GM23338 (cell line): ENCODE measurements around the gene LCNL1. TPM values are rescaled to one million over a fixed set of nuclear protein-coding genes. Genes with fewer than 3 reads are reported as not detected.

Experiments used
- ATAC-seq: fragments of 200-7000 bp; cut with Tn5 transposase; 3 replicates; pipeline ENCODE4 v1.9.1; 2020
- DNase-seq: peaks from one replicate; pipeline ENCODE4 v3.0.0-alpha.2; 2015; ENCODE audit warnings: low spot score
- H2AFZ ChIP-seq: fragments of 200-600 bp; sonication (generic); 2 replicates; pipeline ENCODE4 v1.8.0; 2016; ENCODE audit warnings: antibody characterized with exemption, mild to moderate bottlenecking, moderate library complexity
- H3F3A ChIP-seq: fragments of 200-600 bp; sonication (generic); replicated peaks from 2 replicates; pipeline ENCODE4 v1.8.0; 2017; ENCODE audit warnings: antibody characterized with exemption, mixed run types, low read depth
- H3K27ac ChIP-seq: fragments of 200-600 bp; sonication (generic); 2 replicates; pipeline ENCODE4 v1.6.1; 2016; ENCODE audit warnings: low read depth
- H3K27me3 ChIP-seq: fragments of 200-600 bp; sonication (generic); 2 replicates; pipeline ENCODE4 v1.8.0; 2016; ENCODE audit warnings: mild to moderate bottlenecking, mixed run types, moderate library complexity; ENCODE audit not compliant: insufficient read depth
- H3K36me3 ChIP-seq: fragments of 200-600 bp; sonication (generic); 2 replicates; pipeline ENCODE4 v1.8.0; 2016; ENCODE audit warnings: mild to moderate bottlenecking; ENCODE audit not compliant: insufficient read depth
- H3K4me1 ChIP-seq: fragments of 200-600 bp; sonication (generic); 2 replicates; pipeline ENCODE4 v1.8.0; 2016; ENCODE audit warnings: mild to moderate bottlenecking, moderate library complexity; ENCODE audit not compliant: insufficient read depth
- H3K4me2 ChIP-seq: fragments of 200-600 bp; sonication (generic); 2 replicates; pipeline ENCODE4 v1.7.1; 2017; ENCODE audit warnings: mixed run types
- H3K4me3 ChIP-seq: fragments of 200-600 bp; sonication (generic); 2 replicates; pipeline ENCODE4 v1.6.1; 2016; ENCODE audit warnings: mixed run types
- H3K79me2 ChIP-seq: fragments of 200-600 bp; sonication (generic); replicated peaks from 2 replicates; pipeline ENCODE4 v1.8.0; 2017; ENCODE audit warnings: mild to moderate bottlenecking; ENCODE audit not compliant: insufficient read depth
- H3K9me2 ChIP-seq: fragments of 200-600 bp; sonication (generic); 2 replicates; pipeline ENCODE4 v1.8.0; 2017; ENCODE audit not compliant: insufficient read depth
- H4K20me1 ChIP-seq: fragments of 200-600 bp; sonication (generic); replicated peaks from 2 replicates; pipeline ENCODE4 v1.8.0; 2017; ENCODE audit warnings: mild to moderate bottlenecking; ENCODE audit not compliant: insufficient read depth
- H3K27ac Mint-ChIP-seq: 2 replicates; pipeline ENCODE4 v1.8.0; 2020; ENCODE audit warnings: inconsistent platforms, mild to moderate bottlenecking, moderate library complexity, mixed read lengths
- H3K27me3 Mint-ChIP-seq: 3 replicates; pipeline ENCODE4 v1.8.0; 2022; ENCODE audit warnings: low read depth, mild to moderate bottlenecking, moderate library complexity, mixed read lengths, inconsistent platforms; ENCODE audit not compliant: insufficient read depth, poor library complexity
- H3K36me3 Mint-ChIP-seq: 3 replicates; pipeline ENCODE4 v1.8.0; 2021; ENCODE audit warnings: low read depth, mild to moderate bottlenecking, inconsistent platforms, moderate library complexity, mixed read lengths
- H3K4me1 Mint-ChIP-seq: 3 replicates; pipeline ENCODE4 v1.8.0; 2020; ENCODE audit warnings: mild to moderate bottlenecking, inconsistent platforms, mixed read lengths
- H3K4me3 Mint-ChIP-seq: 3 replicates; pipeline ENCODE4 v1.8.0; 2021; ENCODE audit warnings: moderate library complexity, mild to moderate bottlenecking, inconsistent platforms, mixed read lengths
- H3K9me3 Mint-ChIP-seq: 3 replicates; pipeline ENCODE4 v1.8.0; 2020; ENCODE audit warnings: moderate library complexity, mild to moderate bottlenecking, inconsistent platforms, mixed read lengths
- JUNB ChIP-seq: IDR thresholded peaks from one replicate; pipeline ENCODE4 v1.6.1; 2016; ENCODE audit warnings: antibody characterized with exemption; ENCODE audit not compliant: unreplicated experiment
- NANOG ChIP-seq: IDR thresholded peaks from 2 replicates; pipeline ENCODE4 v1.6.1; 2016; ENCODE audit warnings: antibody characterized with exemption, borderline replicate concordance
- POLR2AphosphoS5 ChIP-seq: IDR thresholded peaks from 2 replicates; pipeline ENCODE4 v1.6.1; 2016; ENCODE audit warnings: antibody characterized with exemption, low read depth
- STAT1 ChIP-seq: IDR thresholded peaks from one replicate; pipeline ENCODE4 v1.6.1; 2016; ENCODE audit warnings: antibody characterized with exemption; ENCODE audit not compliant: unreplicated experiment
- ZNF114 ChIP-seq: fragments of 250-450 bp; sonication (Bioruptor Pico); IDR thresholded peaks from 2 replicates; pipeline ENCODE4 v1.5.0; 2020; ENCODE audit warnings: mild to moderate bottlenecking, moderate library complexity
- ZNF331 ChIP-seq: fragments of 250-450 bp; sonication (Bioruptor Pico); IDR thresholded peaks from 2 replicates; pipeline ENCODE4 v1.5.0; 2020; ENCODE audit warnings: low read depth, mild to moderate bottlenecking, moderate library complexity
- ZNF462 ChIP-seq: fragments of 250-450 bp; sonication (Bioruptor Pico); IDR thresholded peaks from 2 replicates; pipeline ENCODE4 v1.5.0; 2020; ENCODE audit warnings: mild to moderate bottlenecking, moderate library complexity
- polyA plus RNA-seq: library from polyadenylated mRNA; unstranded; fragments of >200 nt; fragmentation: Nextera tagmentation; extraction: Ambion mirVana; gene quantifications from 2 replicates; pipeline ENCODE4 v1.2.1, GENCODE V29; 2016
- total RNA-seq: library from RNA; depleted of rRNA; stranded (reverse); fragments of >200 nt; shearing (Covaris generic); gene quantifications from 2 replicates; pipeline ENCODE4 v1.2.3, GENCODE V29; 2014
- TF ChIP-seq, protein P1 (sequence below): IDR thresholded peaks from one replicate; pipeline ENCODE4 v1.6.1; 2018; ENCODE audit warnings: antibody characterized with exemption; ENCODE audit not compliant: unreplicated experiment
- TF ChIP-seq, protein P2 (sequence below), 2 experiments: fragments of 200-600 bp in 1 of 2; sonication (generic) in 1 of 2; conservative IDR thresholded peaks; 2 replicates each; pipeline versions ENCODE4 v1.5.1 to v1.6.1; 2016 to 2017; ENCODE audit warnings: antibody characterized with exemption in 2 of 2, low read depth in 2 of 2, mild to moderate bottlenecking in 2 of 2, moderate library complexity in 1 of 2

LCNL1 gene
- total and polyA plus RNA-seq, 2 experiments from 2014 or later, result 0.11 TPM; not detected in 1

GRCh38 chr9:136977223-136977622 is 5.6 kb upstream of the LCNL1 start, which contains the start of gene PTGDS:
PTGDS (plus strand) TSS chr9:136977504; CDS start chr9:136977579, 75 bp downstream.
- TF ChIP-seq, protein P1, sequence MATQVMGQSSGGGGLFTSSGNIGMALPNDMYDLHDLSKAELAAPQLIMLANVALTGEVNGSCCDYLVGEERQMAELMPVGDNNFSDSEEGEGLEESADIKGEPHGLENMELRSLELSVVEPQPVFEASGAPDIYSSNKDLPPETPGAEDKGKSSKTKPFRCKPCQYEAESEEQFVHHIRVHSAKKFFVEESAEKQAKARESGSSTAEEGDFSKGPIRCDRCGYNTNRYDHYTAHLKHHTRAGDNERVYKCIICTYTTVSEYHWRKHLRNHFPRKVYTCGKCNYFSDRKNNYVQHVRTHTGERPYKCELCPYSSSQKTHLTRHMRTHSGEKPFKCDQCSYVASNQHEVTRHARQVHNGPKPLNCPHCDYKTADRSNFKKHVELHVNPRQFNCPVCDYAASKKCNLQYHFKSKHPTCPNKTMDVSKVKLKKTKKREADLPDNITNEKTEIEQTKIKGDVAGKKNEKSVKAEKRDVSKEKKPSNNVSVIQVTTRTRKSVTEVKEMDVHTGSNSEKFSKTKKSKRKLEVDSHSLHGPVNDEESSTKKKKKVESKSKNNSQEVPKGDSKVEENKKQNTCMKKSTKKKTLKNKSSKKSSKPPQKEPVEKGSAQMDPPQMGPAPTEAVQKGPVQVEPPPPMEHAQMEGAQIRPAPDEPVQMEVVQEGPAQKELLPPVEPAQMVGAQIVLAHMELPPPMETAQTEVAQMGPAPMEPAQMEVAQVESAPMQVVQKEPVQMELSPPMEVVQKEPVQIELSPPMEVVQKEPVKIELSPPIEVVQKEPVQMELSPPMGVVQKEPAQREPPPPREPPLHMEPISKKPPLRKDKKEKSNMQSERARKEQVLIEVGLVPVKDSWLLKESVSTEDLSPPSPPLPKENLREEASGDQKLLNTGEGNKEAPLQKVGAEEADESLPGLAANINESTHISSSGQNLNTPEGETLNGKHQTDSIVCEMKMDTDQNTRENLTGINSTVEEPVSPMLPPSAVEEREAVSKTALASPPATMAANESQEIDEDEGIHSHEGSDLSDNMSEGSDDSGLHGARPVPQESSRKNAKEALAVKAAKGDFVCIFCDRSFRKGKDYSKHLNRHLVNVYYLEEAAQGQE, result no peak
- TF ChIP-seq, protein P2, sequence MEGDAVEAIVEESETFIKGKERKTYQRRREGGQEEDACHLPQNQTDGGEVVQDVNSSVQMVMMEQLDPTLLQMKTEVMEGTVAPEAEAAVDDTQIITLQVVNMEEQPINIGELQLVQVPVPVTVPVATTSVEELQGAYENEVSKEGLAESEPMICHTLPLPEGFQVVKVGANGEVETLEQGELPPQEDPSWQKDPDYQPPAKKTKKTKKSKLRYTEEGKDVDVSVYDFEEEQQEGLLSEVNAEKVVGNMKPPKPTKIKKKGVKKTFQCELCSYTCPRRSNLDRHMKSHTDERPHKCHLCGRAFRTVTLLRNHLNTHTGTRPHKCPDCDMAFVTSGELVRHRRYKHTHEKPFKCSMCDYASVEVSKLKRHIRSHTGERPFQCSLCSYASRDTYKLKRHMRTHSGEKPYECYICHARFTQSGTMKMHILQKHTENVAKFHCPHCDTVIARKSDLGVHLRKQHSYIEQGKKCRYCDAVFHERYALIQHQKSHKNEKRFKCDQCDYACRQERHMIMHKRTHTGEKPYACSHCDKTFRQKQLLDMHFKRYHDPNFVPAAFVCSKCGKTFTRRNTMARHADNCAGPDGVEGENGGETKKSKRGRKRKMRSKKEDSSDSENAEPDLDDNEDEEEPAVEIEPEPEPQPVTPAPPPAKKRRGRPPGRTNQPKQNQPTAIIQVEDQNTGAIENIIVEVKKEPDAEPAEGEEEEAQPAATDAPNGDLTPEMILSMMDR (conservative IDR thresholded peaks at IDR 0.05; ENCODE audit: low read depth in 2 of 2), result no peak
- TF ChIP-seq JUNB, result no peak
- H3K79me2 ChIP-seq, result no peaks in the 10 kb centered on the region
- H3K27ac ChIP-seq, result no peak within 1 kb of the TSS
- H3K4me3 ChIP-seq, result peak within 1 kb of the TSS; percentile 70
- peak within 1 kb of the TSS; percentile 64 for H3K4me3 Mint-ChIP-seq
- H3F3A ChIP-seq, result no peaks in the 10 kb centered on the region
- H3K4me1 Mint-ChIP-seq, result peaks cover 2% of the 10 kb centered on the region; the same call in 1 of the 3 replicates
- no peaks in the 10 kb centered on the region for H3K9me2 ChIP-seq
- H3K27me3 Mint-ChIP-seq, result peaks cover 7% of the 10 kb centered on the region
- H3K36me3 ChIP-seq, result no peaks in the 10 kb centered on the region
- H3K36me3 Mint-ChIP-seq, result no peaks in the 10 kb centered on the region
- no peak for DNase-seq
- peak within 1 kb of the TSS; percentile 52; the same call in 1 of the 2 replicates for H2AFZ ChIP-seq
- no peaks in the 10 kb centered on the region for H3K4me1 ChIP-seq
- peak within 1 kb of the TSS; percentile 86 for H3K4me2 ChIP-seq
- no peak within 1 kb of the TSS for H3K27ac Mint-ChIP-seq
- no peaks in the 10 kb centered on the region for H4K20me1 ChIP-seq
- no peak; the same call in 1 of the 3 replicates for ATAC-seq
- H3K9me3 Mint-ChIP-seq, result no peaks in the 10 kb centered on the region
- no peaks in the 10 kb centered on the region for H3K27me3 ChIP-seq

DNA sequence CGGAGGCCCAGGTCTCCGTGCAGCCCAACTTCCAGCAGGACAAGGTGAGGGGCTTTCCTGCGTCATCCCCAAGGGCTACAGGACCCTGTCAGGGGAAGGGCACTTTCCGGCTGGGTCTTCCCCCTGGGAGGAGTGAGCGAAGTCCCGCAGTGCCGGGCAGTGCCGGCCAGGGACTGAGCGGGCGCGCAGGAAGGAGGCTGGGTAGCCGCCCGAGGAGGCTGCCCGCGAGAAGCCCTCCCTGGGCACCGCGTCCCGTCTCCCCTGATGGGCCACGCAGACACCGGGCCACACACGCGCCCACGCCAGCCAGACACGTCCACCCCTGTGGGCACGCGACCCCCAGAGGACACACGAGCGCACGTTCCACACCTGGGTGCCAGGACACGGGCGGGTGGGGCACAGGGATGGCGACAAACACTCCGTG is 5.1 kb upstream of the LCNL1 start:
- Histone ChIP-seq H3K36me3 (no peaks in the 10 kb centered on the region), H4K20me1 (no peaks in the 10 kb centered on the region), H3K9me2 (no peaks in the 10 kb centered on the region), H3K79me2 (no peaks in the 10 kb centered on the region), H3K4me3 (peak overlapping the region; percentile 70), H3K27me3 (no peaks in the 10 kb centered on the region), H3K4me2 (peak overlapping the region; percentile 86), H2AFZ (peak overlapping the region; percentile 52; the same call in 1 of the 2 replicates), H3F3A (no peaks in the 10 kb centered on the region), H3K4me1 (no peaks in the 10 kb centered on the region), H3K27ac (no peak overlapping the region)
- Mint-ChIP-seq H3K27ac (no peak overlapping the region), H3K9me3 (no peaks in the 10 kb centered on the region), H3K4me1 (peaks cover 2% of the 10 kb centered on the region; the same call in 1 of the 3 replicates), H3K36me3 (no peaks in the 10 kb centered on the region), H3K27me3 (peaks cover 7% of the 10 kb centered on the region), H3K4me3 (peak overlapping the region; percentile 64)
- DNase-seq (peak; percentile 40), ATAC-seq (peak; percentile 25)
- TF ChIP-seq ZNF331 (no peak), STAT1 (no peak), POLR2AphosphoS5 (no peak), JUNB (no peak), NANOG (no peak), ZNF114 (no peak), ZNF462 (CRISPR knock-in tag) (no peak)
